ENCODE data around the gene NUP58.

The NUP58 gene

GRCh38 chr13:25291691-25292090 lies 9.7 kb upstream of the NUP58 start:
- no peak for TF ChIP-seq CTCF (IDR thresholded peaks at IDR 0.05; ENCODE audit: low read length)
- TF ChIP-seq EZH2phosphoT487 (IDR thresholded peaks at IDR 0.05; ENCODE audit: low read length): no peak
- TF ChIP-seq EZH2 (optimal IDR thresholded peaks at IDR 0.05; ENCODE audit: low read depth, low read length): no peak
- H3K9me2 ChIP-seq (replicated peaks; ENCODE audit: insufficient read depth, low read length): no peaks in the 10 kb centered on the region
- H2AFZ ChIP-seq (ENCODE audit: low read length): no peak overlapping the region
- H4K20me1 ChIP-seq (ENCODE audit: insufficient read depth, low read length): no peaks in the 10 kb centered on the region
- peak overlapping the region; percentile 40; the same call in 1 of the 2 replicates for H3K27ac ChIP-seq (ENCODE audit: low read length)
- H3K4me1 ChIP-seq (ENCODE audit: low read length): peaks cover 14% of the 10 kb centered on the region; the same call in 1 of the 2 replicates
- H3K27me3 ChIP-seq (replicated peaks; ENCODE audit: insufficient read depth, low read length): no peaks in the 10 kb centered on the region
- no peak overlapping the region for H3K4me3 ChIP-seq (ENCODE audit: low read length)
- no peak for DNase-seq
- H3K9ac ChIP-seq (ENCODE audit: low read length): no peak overlapping the region
- no peaks in the 10 kb centered on the region for H3K36me3 ChIP-seq (replicated peaks; ENCODE audit: insufficient read depth, low read length)
- H3F3A ChIP-seq (ENCODE audit: insufficient read depth, low read length): peaks cover 6% of the 10 kb centered on the region
- no peaks in the 10 kb centered on the region for H3K9me3 ChIP-seq (replicated peaks; ENCODE audit: insufficient read depth, low read length)
- peaks cover 1% of the 10 kb centered on the region for H3K79me2 ChIP-seq (ENCODE audit: low read length)
- 0 out of 2 replicates have a peak overlapping the region, but pooled peaks have one; percentile 39 for H3K4me2 ChIP-seq (ENCODE audit: low read depth, low read length)

- H3K4me1 ChIP-seq (ENCODE audit: low read length): peaks cover 14% of the 10 kb centered on the region; the same call in 1 of the 2 replicates
- peak overlapping the region; percentile 40; the same call in 1 of the 2 replicates for H3K27ac ChIP-seq (ENCODE audit: low read length)
- H4K20me1 ChIP-seq (ENCODE audit: insufficient read depth, low read length): no peaks in the 10 kb centered on the region
- no peaks in the 10 kb centered on the region for H3K36me3 ChIP-seq (replicated peaks; ENCODE audit: insufficient read depth, low read length)
- peak overlapping the region; percentile 39; the same call in 1 of the 2 replicates for H3K4me2 ChIP-seq (ENCODE audit: low read depth, low read length)
- no peaks in the 10 kb centered on the region for H3K9me3 ChIP-seq (replicated peaks; ENCODE audit: insufficient read depth, low read length)
- H3K9ac ChIP-seq (ENCODE audit: low read length): no peak overlapping the region
- H3K9me2 ChIP-seq (replicated peaks; ENCODE audit: insufficient read depth, low read length): no peaks in the 10 kb centered on the region
- no peaks in the 10 kb centered on the region; the same call in 1 of the 2 replicates for H3F3A ChIP-seq (ENCODE audit: insufficient read depth, low read length)
- DNase-seq: peak; percentile 80
- H3K4me3 ChIP-seq (ENCODE audit: low read length): no peak overlapping the region
- H3K79me2 ChIP-seq (ENCODE audit: low read length): no peaks in the 10 kb centered on the region
- 0 out of 2 replicates have a peak overlapping the region, but pooled peaks have one; percentile 70 for H2AFZ ChIP-seq (ENCODE audit: low read length)
- TF ChIP-seq EZH2 (optimal IDR thresholded peaks at IDR 0.05; ENCODE audit: low read depth, low read length): no peak
- no peak for TF ChIP-seq CTCF (IDR thresholded peaks at IDR 0.05; ENCODE audit: low read length)
- TF ChIP-seq EZH2phosphoT487 (IDR thresholded peaks at IDR 0.05; ENCODE audit: low read length): no peak
- H3K27me3 ChIP-seq (replicated peaks; ENCODE audit: insufficient read depth, low read length): no peaks in the 10 kb centered on the region
Measured at GRCh38 chr13:25292301-25292700, 9.1 kb upstream of the NUP58 start.

GRCh38 chr13:25295228-25295627 lies 6.2 kb upstream of the NUP58 start:
- no peaks in the 10 kb centered on the region for H3K9me3 ChIP-seq (replicated peaks; ENCODE audit: insufficient read depth, low read length)
- H4K20me1 ChIP-seq (ENCODE audit: insufficient read depth, low read length): no peaks in the 10 kb centered on the region
- no peaks in the 10 kb centered on the region for H3K79me2 ChIP-seq (ENCODE audit: low read length)
- no peak overlapping the region for H3K27ac ChIP-seq (ENCODE audit: low read length)
- no peak overlapping the region for H2AFZ ChIP-seq (ENCODE audit: low read length)
- H3K9ac ChIP-seq (ENCODE audit: low read length): no peak overlapping the region
- no peaks in the 10 kb centered on the region for H3K27me3 ChIP-seq (replicated peaks; ENCODE audit: insufficient read depth, low read length)
- peaks cover 11% of the 10 kb centered on the region; the same call in 1 of the 2 replicates for H3K4me1 ChIP-seq (ENCODE audit: low read length)
- no peak for TF ChIP-seq EZH2 (optimal IDR thresholded peaks at IDR 0.05; ENCODE audit: low read depth, low read length)
- TF ChIP-seq CTCF (IDR thresholded peaks at IDR 0.05; ENCODE audit: low read length): no peak
- no peak for TF ChIP-seq EZH2phosphoT487 (IDR thresholded peaks at IDR 0.05; ENCODE audit: low read length)
- no peak overlapping the region for H3K4me3 ChIP-seq (ENCODE audit: low read length)
- H3K9me2 ChIP-seq (replicated peaks; ENCODE audit: insufficient read depth, low read length): no peaks in the 10 kb centered on the region
- H3K4me2 ChIP-seq (ENCODE audit: low read depth, low read length): no peak overlapping the region
- DNase-seq: no peak
- H3K36me3 ChIP-seq (replicated peaks; ENCODE audit: insufficient read depth, low read length): no peaks in the 10 kb centered on the region
- H3F3A ChIP-seq (ENCODE audit: insufficient read depth, low read length): no peaks in the 10 kb centered on the region; the same call in 1 of the 2 replicates
